ENCODE results near the gene RNF150.
"Not testable (repeated sequence)": the region's sequence is repeated elsewhere in the genome, so short reads cannot be mapped to it uniquely, and the experiment has no call there.

Gene RNF150

DNA sequence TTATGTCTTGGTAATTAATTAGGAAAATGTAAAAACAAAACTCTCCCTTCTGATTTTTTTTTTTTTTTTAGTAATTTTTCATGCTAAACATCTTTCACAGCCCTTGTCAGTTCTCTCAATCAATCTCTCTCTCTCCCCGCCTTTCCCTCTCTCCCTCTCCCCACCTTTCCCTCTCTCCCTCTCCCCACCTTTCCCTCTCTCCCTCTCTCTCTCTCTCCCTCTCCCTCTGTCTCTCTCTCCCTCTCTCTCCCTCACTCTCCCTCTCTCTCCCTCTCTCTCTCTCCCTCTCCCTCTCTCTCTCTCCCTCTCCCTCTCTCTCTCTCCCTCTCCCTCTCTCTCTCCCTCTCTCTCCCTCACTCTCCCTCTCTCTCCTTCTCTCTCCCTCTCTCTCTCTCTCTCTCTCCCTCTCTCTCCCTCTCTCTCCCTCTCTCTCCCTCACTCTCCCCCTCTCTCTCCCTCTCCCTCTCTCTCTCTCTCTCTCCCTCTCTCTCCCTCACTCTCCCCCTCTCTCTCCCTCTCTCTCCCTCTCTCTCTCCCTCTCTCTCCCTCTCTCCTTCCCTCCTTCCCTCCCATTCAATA, 322.6 kb downstream of the RNF150 start:
- not testable (repeated sequence) for DNase-seq

All from activated CD4-positive, alpha-beta T cell treated with anti-CD3 and anti-CD28 coated beads, Interleukin-2, Interleukin-6, amounts not matched to agents 100 ng/mL and 50 ng/mL, durations not matched to agents 16 hours and 8 hours (primary cell).